PC-3 (cell line): ENCODE results near the gene FYN. TPM values are rescaled to one million over a fixed set of nuclear protein-coding genes. Genes with fewer than 3 reads are reported as not detected.

Experiments used
- ATAC-seq: fragments of 200-7000 bp; cut with Tn5 transposase; 2 replicates; pipeline ENCODE4 v1.9.1; 2020; ENCODE audit warnings: mild to moderate bottlenecking, moderate library complexity
- BruUV-seq: library from RNA; stranded (reverse); fragments of 400-500 nt; replicated peaks from 2 replicates; lab custom pipeline; 2021; lab: Mats Ljungman, UMichigan
- CTCF ChIA-PET: fragments of 300-600 bp; sonication (Branson Sonifier 250); formaldehyde crosslinking; loops from one replicate; lab custom pipeline; 2022; ENCODE audit warnings: antibody characterized with exemption; lab: Charles Lee
- POLR2A ChIA-PET: fragments of 300-600 bp; sonication (Branson Sonifier 250); formaldehyde crosslinking; loops from one replicate; lab custom pipeline; 2022; ENCODE audit warnings: antibody characterized with exemption; ENCODE audit not compliant: unreplicated experiment; lab: Charles Lee
- DNase-seq: peaks from one replicate; pipeline ENCODE4 v3.0.0-alpha.2; 2015
- H2AFZ ChIP-seq: fragments of 300-600 bp; sonication (generic); 2 replicates; pipeline ENCODE4 v1.6.0; 2016; ENCODE audit warnings: antibody characterized with exemption, low read length
- H3F3A ChIP-seq: fragments of 300-600 bp; sonication (generic); one replicate; pipeline ENCODE4 v1.6.0; 2017; ENCODE audit warnings: antibody characterized with exemption, low read length, control low read depth, mild to moderate bottlenecking; ENCODE audit not compliant: unreplicated experiment
- H3K27ac ChIP-seq: fragments of 300-600 bp; sonication (generic); 2 replicates; pipeline ENCODE4 v1.5.1; 2016; ENCODE audit warnings: mild to moderate bottlenecking, low read length
- H3K27me3 ChIP-seq: fragments of 300-600 bp; sonication (generic); 2 replicates; pipeline ENCODE4 v1.6.1; 2016; ENCODE audit warnings: low read length, mixed read lengths
- H3K36me3 ChIP-seq: fragments of 300-600 bp; sonication (generic); 2 replicates; pipeline ENCODE4 v1.6.1; 2016; ENCODE audit warnings: low read depth, mixed run types, low read length, mixed read lengths
- H3K4me1 ChIP-seq: fragments of 300-600 bp; sonication (generic); 2 replicates; pipeline ENCODE4 v1.5.1; 2016; ENCODE audit warnings: low read length; ENCODE audit not compliant: insufficient read depth
- H3K4me2 ChIP-seq: fragments of 300-600 bp; sonication (generic); 2 replicates; pipeline ENCODE4 v1.6.0; 2016; ENCODE audit warnings: low read length
- H3K4me3 ChIP-seq: fragments of 300-600 bp; sonication (generic); 2 replicates; pipeline ENCODE4 v1.5.1; 2016; ENCODE audit warnings: mild to moderate bottlenecking, low read length, mixed read lengths
- H3K79me2 ChIP-seq: fragments of 300-600 bp; sonication (generic); 2 replicates; pipeline ENCODE4 v1.6.1; 2017; ENCODE audit warnings: low read length, mixed read lengths
- H3K9ac ChIP-seq: fragments of 300-600 bp; sonication (generic); 2 replicates; pipeline ENCODE4 v1.6.0; 2016; ENCODE audit warnings: mild to moderate bottlenecking, low read length
- H3K9me2 ChIP-seq: fragments of 300-600 bp; sonication (generic); replicated peaks from 2 replicates; pipeline ENCODE4 v1.6.1; 2016; ENCODE audit warnings: mixed run types, low read length, mixed read lengths
- H3K9me3 ChIP-seq: fragments of 300-600 bp; sonication (generic); 2 replicates; pipeline ENCODE4 v1.6.1; 2016; ENCODE audit warnings: low read length, mixed read lengths
- H4K20me1 ChIP-seq: fragments of 300-600 bp; sonication (generic); 2 replicates; pipeline ENCODE4 v1.6.1; 2016; ENCODE audit warnings: low read length, mixed read lengths
- EZH2 ChIP-seq: fragments of 300-600 bp; sonication (generic); IDR thresholded peaks from one replicate; pipeline ENCODE4 v1.6.1; 2017; ENCODE audit warnings: antibody characterized with exemption, mild to moderate bottlenecking, low read length; ENCODE audit not compliant: unreplicated experiment
- EZH2phosphoT487 ChIP-seq: fragments of 300-600 bp; sonication (generic); IDR thresholded peaks from 2 replicates; pipeline ENCODE4 v1.6.1; 2018; ENCODE audit warnings: mild to moderate bottlenecking, antibody characterized with exemption, low read length, borderline replicate concordance
- intact Hi-C: fragments of 100-400 bp; cut with micrococcal nuclease; formaldehyde crosslinking; loops from 2 replicates; pipeline ENCODE4 v1.9.0; 2023
- total RNA-seq: library from RNA; depleted of rRNA; stranded (reverse); fragments of >200 nt; gene quantifications from 2 replicates; pipeline ENCODE4 v1.2.3, GENCODE V29; 2014
- TF ChIP-seq, protein P1 (sequence below): fragments of 300-600 bp; sonication (generic); conservative IDR thresholded peaks from 2 replicates; pipeline ENCODE4 v1.5.1; 2017; ENCODE audit warnings: antibody characterized with exemption, low read depth, mild to moderate bottlenecking, low read length

Gene FYN
- total RNA-seq, 1 experiment from 2014 or later = 27.6 TPM

DNA sequence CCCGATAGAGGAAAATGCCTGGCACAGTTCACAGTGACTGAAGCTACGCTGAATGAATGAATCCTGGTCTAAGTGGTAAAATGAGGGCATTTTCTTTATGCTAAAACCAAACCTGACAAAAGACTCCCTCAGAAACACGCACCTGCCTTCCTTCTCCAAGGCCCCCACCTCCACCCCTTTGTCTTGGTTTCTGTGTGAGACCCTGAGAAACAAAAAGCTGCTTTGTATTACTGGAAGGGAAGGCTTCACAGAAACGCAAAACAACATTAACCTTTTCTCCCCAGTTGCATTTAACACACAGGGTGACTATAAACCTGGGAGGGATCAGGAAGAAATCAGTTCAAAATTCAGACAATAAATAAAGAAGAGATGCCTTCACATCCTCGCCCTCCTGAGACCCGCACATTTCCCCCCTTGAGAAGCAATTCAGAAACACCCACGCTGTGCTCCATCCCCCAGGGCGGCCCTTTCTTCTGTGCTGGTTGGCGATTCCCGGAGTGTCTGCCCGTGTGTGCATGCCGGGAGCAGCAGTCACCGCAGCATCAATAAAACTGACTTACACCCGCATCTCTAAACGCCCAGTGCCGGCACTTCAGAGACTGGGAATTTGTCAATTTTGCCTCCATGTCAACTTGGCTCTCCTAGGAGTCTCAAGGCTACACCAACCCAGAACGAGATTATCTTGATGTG is 200.3 kb downstream of the FYN start:
- DNase-seq (no peak), ATAC-seq (no peak)
- H4K20me1 ChIP-seq = no peaks in the 10 kb centered on the region
- BruUV-seq = no TSS peak
- H3F3A ChIP-seq = no peaks in the 10 kb centered on the region
- POLR2A ChIA-PET = no interaction called here
- intact Hi-C loops = no loop called here
- H3K9ac ChIP-seq = no peak overlapping the region
- H3K4me1 ChIP-seq = no peaks in the 10 kb centered on the region
- H3K36me3 ChIP-seq = no peaks in the 10 kb centered on the region
- no peaks in the 10 kb centered on the region for H3K9me3 ChIP-seq
- no peak overlapping the region for H3K4me2 ChIP-seq
- no peak overlapping the region for H3K4me3 ChIP-seq
- CTCF ChIA-PET = no interaction called here
- no peak overlapping the region for H3K27ac ChIP-seq
- H3K9me2 ChIP-seq = no peaks in the 10 kb centered on the region
- TF ChIP-seq, protein P1, sequence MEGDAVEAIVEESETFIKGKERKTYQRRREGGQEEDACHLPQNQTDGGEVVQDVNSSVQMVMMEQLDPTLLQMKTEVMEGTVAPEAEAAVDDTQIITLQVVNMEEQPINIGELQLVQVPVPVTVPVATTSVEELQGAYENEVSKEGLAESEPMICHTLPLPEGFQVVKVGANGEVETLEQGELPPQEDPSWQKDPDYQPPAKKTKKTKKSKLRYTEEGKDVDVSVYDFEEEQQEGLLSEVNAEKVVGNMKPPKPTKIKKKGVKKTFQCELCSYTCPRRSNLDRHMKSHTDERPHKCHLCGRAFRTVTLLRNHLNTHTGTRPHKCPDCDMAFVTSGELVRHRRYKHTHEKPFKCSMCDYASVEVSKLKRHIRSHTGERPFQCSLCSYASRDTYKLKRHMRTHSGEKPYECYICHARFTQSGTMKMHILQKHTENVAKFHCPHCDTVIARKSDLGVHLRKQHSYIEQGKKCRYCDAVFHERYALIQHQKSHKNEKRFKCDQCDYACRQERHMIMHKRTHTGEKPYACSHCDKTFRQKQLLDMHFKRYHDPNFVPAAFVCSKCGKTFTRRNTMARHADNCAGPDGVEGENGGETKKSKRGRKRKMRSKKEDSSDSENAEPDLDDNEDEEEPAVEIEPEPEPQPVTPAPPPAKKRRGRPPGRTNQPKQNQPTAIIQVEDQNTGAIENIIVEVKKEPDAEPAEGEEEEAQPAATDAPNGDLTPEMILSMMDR = no peak
- no peak for TF ChIP-seq EZH2phosphoT487
- no peak for TF ChIP-seq EZH2
- H2AFZ ChIP-seq = no peak overlapping the region
- H3K27me3 ChIP-seq = no peaks in the 10 kb centered on the region
- no peaks in the 10 kb centered on the region for H3K79me2 ChIP-seq

DNA sequence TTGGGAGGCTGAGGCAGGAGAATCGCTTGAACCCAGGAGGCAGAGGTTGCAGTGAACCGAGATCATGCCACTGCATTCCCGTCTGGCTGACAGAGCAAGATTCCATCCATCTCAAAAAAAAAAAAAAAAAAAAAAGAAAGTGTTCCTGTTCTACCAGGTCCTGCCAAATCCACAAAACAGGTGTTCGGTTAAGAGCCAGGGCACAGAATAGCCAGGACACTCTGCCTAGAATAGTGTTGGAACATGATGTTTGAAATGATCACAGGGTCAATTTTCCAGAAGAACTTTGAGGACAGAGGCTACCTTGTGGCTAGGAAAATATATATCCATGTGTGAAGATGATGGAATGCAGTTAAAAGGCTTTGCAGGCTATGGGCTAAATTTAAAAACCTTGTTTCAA is 203.9 kb downstream of the FYN start:
- BruUV-seq = no TSS peak
- ChIA-PET CTCF (no interaction called here), POLR2A (no interaction called here)
- no peak overlapping the region for H3K4me3 ChIP-seq
- H3K79me2 ChIP-seq = no peaks in the 10 kb centered on the region
- no peak overlapping the region for H2AFZ ChIP-seq
- no peaks in the 10 kb centered on the region for H3F3A ChIP-seq
- ATAC-seq (no peak), DNase-seq (no peak)
- no peak overlapping the region for H3K27ac ChIP-seq
- no peaks in the 10 kb centered on the region for H4K20me1 ChIP-seq
- no peak overlapping the region for H3K9ac ChIP-seq
- H3K27me3 ChIP-seq = no peaks in the 10 kb centered on the region
- H3K4me1 ChIP-seq = no peaks in the 10 kb centered on the region
- H3K9me3 ChIP-seq = no peaks in the 10 kb centered on the region
- TF ChIP-seq EZH2phosphoT487 (no peak), EZH2 (no peak)
- TF ChIP-seq, protein P1 = no peak
- no peak overlapping the region for H3K4me2 ChIP-seq
- no peaks in the 10 kb centered on the region for H3K9me2 ChIP-seq
- H3K36me3 ChIP-seq = no peaks in the 10 kb centered on the region
- intact Hi-C loops = no loop called here

- H3K36me3 ChIP-seq = no peaks in the 10 kb centered on the region
- no peak overlapping the region for H3K27ac ChIP-seq
- CTCF ChIA-PET = no interaction called here
Observed at GRCh38 chr6:111668410-111668809, 204.8 kb downstream of the FYN start.

More at GRCh38 chr6:111668410-111668809, 204.8 kb downstream of the FYN start:
- no peak overlapping the region for H2AFZ ChIP-seq
- no peaks in the 10 kb centered on the region for H3K4me1 ChIP-seq
- no peak overlapping the region for H3K4me3 ChIP-seq
- H3K9me2 ChIP-seq = no peaks in the 10 kb centered on the region
- DNase-seq (no peak), ATAC-seq (no peak)
- H3K9me3 ChIP-seq = no peaks in the 10 kb centered on the region
- H4K20me1 ChIP-seq = no peaks in the 10 kb centered on the region
- BruUV-seq = no TSS peak
- H3K4me2 ChIP-seq = no peak overlapping the region
- H3K79me2 ChIP-seq = no peaks in the 10 kb centered on the region
- H3F3A ChIP-seq = no peaks in the 10 kb centered on the region
- POLR2A ChIA-PET = no interaction called here
- H3K27me3 ChIP-seq = no peaks in the 10 kb centered on the region
- H3K9ac ChIP-seq = no peak overlapping the region
- intact Hi-C loops = no loop called here
- TF ChIP-seq EZH2phosphoT487 (no peak), EZH2 (no peak)
- TF ChIP-seq, protein P1 = no peak
